Colon (tissue), 2 donors: ENCODE data around the gene PLPP1.
"Not testable (repeated sequence)": the region's sequence is repeated elsewhere in the genome, so short reads cannot be mapped to it uniquely, and the experiment has no call there.

Source experiments
- FAIRE-seq: peaks from 2 replicates; lab custom pipeline; 2012; peaks lifted over from hg19 to GRCh38; lab: Jason Lieb, UNC
- donor health status: control.
- donor health status: control.

The PLPP1 gene

DNA sequence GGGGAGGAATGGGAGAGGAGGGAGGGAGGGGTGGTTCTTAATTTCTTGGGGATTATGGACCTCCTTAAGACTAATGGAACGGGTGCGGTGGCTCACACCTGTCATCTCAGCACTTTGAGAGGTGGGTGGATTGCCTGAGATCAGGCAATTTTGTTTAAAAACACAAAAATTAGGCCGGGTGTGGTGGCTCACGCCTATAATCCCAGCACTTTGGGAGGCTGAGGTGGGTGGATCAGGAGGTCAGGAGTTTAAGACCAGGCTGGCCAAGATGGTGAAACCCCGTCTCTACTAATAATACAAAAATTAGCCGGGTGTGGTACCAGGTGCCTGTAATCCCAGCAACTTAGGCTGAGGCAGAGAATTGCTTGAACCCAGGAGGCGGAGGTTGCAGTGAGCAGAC, 30.8 kb downstream of the PLPP1 start:
- not testable (repeated sequence) for FAIRE-seq

DNA sequence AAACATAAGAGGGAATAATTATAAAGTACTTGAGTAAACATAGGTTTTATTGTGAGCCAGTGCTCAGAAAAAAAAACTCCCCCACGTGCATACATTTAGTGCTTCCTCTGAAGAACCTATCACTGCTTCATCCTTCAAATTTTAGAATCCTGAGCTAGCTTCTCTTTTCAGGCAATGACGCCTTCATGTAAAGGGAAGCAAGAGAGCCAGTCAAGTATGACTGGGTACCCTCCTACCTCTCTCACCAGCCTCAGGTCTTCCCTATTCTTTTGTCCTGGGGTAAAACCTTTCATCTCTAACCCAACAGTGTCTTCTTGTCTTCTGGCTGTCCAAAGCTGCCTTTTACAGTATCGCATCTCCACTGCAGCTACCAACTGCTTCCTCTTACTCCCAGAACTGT, 32.0 kb downstream of the PLPP1 start:
- FAIRE-seq, result no peak

DNA sequence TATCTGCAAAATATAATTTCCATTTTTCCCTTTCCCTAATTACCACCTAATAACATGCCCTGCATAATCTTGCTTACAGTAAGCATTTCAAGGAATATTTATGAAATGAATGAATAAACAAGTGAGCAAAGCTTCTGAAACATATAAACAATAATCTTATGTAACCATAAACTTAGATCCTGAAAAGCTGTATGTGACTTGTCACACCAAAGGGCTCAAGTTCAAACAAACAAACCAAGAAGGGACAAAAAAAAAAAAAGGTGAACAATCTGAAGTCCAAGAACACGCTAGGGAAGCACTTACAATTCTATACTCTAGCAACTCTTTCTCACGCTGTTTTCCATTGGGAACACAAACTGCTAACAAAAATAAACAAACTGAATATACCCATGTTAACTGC, 36.3 kb downstream of the PLPP1 start:
- no peak for FAIRE-seq

DNA sequence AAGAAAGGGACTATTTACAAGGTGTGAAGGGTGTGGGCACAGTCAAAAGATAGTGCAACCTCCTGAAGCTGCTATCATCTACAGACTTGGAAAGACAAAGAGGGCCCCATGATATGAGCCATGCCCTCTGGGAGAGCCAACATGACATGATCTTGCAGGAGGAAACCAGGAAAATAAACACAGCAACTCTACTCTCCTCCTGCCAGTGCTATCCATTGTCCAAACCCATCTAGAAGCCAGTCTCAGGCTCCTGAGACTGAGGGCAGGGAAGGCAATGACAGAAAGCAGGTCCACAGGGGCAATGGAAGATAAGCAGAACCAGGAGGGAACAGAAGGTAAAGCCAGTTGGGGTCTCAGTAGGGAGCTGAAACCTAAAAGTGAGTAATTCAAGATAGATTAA, 37.1 kb downstream of the PLPP1 start:
- FAIRE-seq, result no peak

DNA sequence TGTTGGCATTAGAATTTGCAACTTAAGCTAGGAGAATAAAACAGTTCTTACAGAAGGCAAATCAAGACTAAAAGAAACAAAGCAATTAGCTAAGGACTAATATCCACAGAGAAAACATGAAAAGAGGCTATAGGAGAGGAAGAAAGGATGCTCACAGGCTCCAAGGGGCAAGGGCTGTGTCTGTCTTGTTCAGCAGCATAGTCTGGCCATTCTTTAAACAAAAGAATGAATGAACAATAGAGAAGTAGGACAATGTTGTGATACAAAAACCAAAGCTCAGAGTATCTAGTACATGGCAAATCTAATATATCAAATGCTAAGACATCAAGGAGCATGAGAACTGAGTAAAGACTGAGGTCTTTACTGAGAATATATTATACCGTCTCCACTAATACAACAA, 39.5 kb downstream of the PLPP1 start:
- no peak for FAIRE-seq

DNA sequence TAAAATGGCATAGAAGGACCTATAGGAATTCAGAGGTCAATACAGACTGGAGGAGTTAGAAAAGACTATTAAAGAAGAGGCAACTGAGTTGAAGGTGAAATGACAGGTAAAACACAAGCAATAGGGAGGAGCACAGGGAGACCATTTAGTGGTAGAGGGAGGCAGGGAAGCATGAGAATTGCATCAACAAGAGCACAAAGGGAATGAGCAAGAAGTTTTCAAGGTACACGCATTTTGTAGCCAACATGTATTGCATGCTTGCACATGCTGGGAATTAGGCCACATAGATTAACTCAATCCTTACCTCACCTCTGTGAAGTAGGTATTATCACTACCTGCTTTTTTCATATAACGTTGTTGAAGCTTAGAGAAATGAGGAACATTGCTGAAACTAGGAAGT, 42.3 kb downstream of the PLPP1 start:
- no peak for FAIRE-seq

DNA sequence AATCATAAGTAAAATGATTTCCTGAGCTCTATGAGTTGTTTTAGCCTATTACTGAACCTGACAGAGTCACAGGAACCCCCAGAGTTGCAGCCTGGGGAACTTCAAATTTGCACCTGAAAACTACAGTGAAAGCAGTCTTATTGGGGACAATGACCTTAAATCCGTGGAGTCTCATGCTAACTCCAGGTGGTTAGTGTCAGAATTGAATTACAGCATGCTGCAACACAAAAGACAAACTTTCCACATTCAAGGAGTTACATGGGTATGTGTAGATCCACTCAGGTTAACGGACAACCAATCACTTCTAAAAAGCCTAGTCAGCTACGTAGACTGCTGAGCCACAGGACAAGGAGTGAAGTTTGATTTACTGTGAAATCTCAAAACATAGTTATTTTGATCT, 49.7 kb downstream of the PLPP1 start:
- no peak for FAIRE-seq

DNA sequence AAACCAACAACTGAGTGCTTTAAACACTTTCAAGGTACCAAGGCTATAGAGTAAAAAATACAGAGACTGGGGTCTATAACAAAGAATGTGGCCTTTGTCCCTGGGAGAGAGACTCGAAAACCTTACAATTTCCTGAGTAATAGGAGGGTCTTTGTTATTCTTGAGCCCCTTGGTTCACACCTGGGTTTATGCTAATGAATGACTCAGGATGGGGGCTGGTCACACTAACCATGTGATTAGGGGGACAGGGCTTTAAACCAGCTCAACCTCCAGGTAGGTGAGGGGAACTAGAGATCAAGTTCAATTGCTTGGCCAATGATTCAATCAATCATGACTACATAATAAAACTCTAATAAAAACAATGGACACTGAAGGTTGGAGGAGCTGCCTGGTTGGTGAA, 50.2 kb downstream of the PLPP1 start:
- no peak for FAIRE-seq

DNA sequence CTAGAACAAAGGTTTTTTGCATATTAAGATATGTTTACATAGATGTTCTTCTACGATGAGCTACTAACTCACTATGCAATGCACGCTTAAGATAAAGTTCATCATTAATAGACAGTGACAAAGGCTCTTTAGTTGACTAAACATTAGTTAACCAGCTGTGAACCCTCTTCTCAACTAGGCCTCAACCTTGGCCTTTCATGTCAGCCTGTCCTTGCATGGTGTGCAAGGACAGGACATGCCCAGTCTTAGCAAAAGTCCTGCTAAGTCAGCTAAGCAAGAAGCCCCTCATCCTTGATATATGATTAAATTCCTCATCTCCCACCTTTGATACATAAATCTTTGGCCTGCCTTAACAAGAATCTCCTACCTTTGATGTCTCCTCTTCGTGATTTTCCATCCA, 50.9 kb downstream of the PLPP1 start:
- FAIRE-seq, result no peak

DNA sequence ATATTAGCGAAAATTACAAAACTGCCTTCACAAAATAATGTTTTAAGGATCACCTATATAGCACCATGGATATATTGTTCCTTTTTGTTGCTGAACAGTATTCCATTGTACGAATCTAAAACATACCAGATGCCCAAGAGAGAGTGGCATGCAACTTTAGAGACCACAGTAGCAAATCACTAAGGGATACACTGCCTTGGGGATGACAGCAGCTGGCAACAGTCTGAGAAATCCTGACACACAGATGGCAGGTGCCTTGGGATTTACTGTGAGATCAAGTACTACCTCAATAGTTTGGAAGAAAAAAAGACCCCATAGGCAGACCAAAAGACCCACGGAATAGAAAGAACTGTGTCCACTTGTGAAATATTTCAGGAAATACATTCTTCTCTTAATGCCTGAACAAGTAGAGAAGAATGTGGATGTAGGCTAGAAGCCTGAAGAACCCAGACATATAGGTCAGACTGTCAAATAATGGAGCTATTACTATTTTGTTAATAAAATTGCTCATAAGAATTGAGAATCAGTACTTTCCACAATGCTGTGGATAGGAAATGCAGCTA, 53.4 kb downstream of the PLPP1 start:
- FAIRE-seq, result no peak

DNA sequence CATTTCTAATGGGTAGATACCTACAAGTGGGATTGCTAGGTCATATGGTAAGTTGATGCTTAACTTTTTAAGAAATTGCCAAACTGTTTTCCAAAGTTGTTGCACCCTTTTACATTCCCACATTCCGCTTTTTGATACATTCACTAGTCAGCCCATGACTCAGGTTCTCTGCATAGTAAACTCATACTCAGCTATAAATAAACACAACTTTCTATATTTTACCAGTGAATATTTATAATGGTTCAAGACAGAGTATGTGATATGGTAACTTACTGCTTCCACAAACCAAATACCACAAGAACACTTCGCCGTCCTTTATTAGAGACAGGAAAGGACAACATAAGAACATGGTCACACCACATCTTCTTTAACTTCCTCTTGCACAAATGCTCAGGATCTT, 54.0 kb downstream of the PLPP1 start:
- no peak for FAIRE-seq

DNA sequence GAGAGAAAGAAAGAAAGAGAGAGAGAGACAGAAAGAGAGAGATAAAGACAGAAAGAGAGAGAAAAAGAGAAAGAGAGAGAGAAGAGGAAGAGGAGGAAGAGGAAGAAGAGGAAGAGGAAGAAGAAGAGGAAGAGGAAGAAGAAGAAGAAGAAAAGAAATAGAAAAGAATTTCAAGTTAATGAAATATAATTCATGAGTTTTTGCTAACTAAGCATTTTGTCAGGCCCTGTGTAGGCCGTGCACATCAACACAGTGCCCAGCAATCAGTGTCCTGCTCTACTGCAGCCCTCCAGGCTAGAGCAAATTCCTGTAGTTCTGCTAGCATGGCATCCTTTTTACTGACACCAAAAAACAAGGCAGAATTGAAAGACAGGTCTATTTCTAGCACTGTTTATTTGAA, 62.1 kb downstream of the PLPP1 start:
- no peak for FAIRE-seq

DNA sequence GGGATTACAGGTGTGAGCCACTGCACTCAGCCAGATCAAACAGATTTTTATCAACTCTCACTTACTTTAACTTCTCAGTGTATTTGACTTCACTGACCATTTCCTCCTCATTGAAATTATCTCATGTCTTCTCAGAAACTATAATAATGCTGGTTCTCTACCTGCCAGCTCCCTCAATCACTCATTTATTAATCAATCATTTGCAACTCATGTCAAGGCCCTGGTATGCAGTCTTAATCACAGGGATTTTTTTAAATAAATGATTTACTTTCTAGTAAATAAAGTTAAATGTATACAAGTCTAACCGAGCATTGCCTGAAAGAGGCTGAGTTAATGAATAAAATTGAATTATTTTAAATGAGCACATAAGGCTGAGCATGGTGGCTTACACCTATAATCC, 63.3 kb downstream of the PLPP1 start:
- no peak for FAIRE-seq

DNA sequence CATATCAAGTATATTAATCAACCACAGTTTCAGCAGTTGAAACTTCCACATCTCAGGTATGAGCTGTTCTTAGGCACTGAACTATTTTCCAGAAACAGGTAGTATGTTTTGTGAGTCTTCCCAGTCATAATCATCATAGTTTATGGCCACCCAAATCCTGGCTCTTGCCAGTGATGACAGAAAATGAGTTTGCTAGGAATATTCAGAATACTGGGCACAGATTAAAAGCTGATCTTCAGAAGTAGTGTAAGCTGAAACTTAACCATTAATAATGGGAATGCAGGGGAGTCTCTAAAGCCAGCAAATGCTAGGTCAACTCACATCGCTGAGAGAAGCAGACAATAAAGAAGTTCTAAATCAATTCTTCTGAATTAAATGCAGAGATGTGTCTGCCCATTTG, 64.5 kb downstream of the PLPP1 start:
- no peak for FAIRE-seq

DNA sequence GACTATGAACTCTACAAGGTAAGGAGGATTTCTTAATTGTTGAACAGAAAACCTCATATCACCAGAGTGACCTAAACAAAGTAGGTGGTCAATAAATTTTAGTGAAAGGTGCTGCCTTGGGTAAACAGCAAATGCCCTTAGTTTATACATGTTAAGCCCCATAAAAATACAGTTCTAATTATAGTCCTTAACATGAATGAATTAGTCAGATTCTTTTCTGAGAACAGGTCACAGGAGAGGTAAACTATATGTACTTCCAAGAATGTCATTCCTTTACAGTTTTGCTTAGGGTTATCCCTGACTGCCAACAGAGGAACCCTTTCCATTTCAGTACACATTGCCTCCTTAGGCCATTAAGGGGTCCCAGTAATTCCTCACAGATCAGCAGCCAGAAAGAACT, 64.9 kb downstream of the PLPP1 start:
- FAIRE-seq, result no peak

DNA sequence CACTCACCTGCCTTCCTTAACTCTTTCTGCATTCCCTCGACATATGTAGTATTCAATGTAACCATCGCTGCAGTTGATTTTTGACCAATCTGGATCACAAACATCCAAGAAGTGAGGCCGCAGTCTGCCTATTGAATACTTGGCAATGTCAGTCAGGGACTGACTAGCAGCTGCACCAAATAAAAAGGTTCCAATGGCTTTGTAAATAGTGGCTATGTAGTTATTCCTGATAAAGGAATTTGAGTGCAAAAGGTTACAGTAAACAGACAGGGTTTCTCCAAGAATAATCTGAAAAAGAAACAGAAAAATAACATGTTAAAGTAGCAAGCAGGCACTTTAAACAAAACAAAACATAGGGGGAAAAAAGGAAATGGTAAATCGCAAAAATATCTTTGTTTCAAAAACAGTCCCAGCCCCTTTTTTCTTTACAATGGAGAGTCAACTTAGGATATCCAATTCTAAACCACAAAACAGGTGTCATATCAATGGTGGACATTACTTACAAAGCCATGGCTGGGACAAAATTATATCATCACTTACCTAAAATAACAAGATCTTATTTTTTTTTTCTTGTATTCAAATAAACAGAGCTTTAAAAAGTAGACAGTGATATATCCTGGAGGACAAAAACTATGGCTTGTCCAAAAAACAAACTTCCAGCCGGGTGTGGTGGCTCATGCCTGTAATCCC, 66.8 kb downstream of the PLPP1 start:
- no peak for FAIRE-seq

DNA sequence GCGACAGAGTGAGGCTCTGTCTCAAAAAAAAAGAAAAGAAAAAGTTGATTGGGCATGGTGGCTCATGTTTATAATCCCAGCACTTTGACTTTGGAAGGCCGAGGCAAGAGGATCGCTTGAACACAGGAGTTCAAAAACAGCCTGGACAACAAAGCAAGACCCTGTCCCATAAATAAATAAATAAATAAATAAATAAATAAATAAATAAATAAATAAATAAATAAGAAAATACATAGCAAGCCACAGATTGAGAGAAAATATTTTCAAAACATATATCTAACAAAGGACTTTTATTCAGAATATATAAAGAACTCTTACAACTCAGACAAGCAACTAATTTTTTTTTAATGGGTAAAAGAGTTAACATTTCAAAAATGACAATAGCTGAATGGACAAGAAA, 71.2 kb downstream of the PLPP1 start:
- FAIRE-seq, result peak; percentile 10

DNA sequence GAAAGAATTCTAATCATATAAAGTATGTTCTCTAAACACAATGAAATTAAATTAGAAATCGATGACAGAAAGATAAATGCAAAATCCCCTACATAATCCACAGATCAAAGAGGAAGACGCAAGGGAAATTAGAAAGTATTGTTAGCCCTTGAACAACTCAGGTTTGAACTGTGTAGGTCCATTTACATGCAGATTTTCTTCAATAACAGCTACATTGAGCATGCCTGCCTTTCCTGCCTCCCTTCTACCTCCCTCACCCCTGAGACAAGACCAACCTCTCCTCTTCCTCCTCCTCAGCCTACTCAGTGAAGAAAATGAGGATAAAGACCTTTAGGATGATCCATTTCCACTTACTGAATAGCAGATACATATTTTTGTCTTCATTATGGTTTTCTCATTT, 75.2 kb downstream of the PLPP1 start:
- FAIRE-seq, result no peak

DNA sequence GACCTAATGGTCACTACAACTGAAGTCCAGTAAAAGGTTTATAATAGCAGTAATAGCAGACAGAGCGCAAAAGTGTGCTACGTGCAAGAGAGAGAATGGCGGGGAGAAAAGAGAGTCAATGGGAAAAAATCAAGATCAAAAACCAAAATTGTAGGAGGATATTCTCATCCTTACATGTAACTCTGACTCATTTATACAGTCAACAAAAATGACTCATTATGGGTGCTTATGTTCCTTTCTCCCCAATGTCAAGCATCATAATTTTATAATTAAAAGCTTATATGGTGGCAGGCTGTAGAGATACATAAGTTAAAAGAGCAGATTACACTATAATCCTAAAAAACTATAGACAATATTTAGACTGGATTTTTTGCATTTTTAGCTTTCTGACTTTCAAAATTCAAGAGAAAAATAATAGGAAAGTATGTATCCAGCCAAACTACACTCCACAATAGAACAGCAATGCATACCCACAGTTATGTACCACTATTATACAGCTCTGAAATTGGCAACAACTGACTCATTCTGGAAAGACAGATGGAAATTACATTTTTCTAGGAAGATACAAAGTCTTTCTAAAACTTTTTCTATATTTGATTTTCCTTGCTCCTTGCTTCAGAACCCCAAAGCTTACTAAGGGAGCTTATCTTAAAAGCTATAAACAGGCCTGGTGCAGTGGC, 78.4 kb downstream of the PLPP1 start:
- FAIRE-seq, result no peak

DNA sequence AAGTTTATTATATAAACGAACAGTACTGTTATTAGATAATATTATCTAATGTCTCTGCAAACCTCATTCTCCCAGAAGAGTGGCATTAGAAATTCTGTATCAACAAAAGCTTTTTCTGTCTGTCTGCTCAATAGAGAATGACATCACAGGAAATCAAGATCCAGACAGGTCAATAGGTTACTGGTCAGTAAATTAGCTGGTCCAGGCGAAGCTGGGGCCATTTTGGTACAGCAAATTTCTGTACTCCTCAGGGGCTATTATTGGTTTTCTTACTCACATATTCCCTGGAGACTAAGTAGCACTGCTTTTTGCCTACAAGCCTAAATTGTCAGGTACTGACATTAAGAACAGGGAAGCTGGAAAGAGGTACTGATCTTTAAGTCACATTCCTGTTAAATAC, 80.5 kb downstream of the PLPP1 start:
- no peak for FAIRE-seq

DNA sequence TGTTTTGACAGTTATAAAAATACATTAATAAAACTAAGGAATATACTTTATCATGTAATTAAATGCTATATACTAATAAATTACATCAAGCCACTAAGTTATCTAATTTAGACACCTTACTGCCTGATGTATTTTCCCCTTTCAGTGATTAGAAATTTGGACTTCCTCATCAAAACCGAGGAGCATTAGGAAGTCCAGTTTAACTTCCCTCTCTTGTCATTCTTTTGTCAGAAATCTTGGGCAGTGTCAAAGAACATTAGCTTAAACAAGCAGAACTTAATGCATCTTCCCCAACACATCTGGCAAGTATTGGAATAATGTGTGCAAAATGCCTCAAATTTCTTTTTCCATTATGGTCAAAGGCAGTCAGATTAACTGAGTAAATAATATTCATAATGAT, 81.6 kb downstream of the PLPP1 start:
- FAIRE-seq, result no peak

DNA sequence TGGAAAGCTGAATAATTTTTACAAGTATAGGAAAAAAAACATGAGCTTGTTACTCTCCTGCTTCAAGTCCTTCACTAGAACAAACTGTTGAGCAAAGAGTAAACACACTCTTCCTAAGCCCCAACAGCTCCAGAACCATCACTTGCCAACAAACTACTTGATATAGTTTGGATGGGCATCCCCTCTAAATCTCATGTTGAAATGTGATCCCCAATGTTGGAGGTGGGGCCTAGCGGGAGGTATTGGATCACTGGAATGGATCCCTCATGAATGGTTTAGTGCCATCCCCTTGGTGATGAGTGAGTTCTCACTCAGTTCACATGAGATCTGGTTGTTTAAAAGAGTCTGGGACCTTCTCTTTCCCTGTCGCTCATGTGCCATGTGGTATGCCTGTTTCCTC, 82.8 kb downstream of the PLPP1 start:
- no peak for FAIRE-seq

DNA sequence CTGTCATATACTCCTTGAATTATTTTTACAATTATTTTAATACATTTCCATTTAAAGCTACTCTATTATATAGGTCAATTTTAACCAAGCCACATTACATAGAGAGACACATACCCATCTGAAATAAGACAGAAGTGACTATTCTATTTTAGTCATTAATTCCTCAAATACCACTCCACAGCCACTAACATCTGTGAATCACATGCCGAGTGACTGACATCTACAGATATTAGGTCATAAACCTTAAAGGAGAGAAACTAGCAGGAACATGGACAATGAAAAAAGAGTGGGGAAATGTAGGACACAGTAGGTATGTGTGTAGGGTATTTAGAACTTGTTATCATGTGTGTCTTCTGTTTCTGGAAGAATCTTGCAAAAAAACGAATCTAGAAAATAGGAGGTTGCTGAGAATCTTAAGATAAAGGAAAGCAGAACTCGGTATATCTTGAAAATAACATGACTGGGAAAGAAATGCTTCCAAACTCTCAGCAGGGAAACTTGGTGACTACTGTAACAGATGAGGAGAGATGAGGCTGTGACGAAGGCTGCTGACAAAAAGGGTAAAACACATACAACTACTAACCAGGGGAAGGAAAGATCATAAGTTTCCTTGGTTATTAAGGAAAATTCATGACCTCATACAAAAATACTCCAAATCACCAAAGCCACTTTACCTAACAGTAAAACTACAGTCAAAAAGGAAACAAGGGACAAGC, 84.6 kb downstream of the PLPP1 start:
- FAIRE-seq, result no peak
